K562 (cell line): ENCODE measurements around the gene CAPN10. TPM values are rescaled to one million over a fixed set of nuclear protein-coding genes. Genes with fewer than 3 reads are reported as not detected.

Experiments
- ATAC-seq: fragments of 200-7000 bp; cut with Tn5 transposase; 3 replicates; pipeline ENCODE4 v1.9.1; 2020; ENCODE audit warnings: moderate library complexity
- BruUV-seq: library from RNA; stranded (reverse); fragments of 400-500 nt; replicated peaks from 2 replicates; lab custom pipeline; 2021; lab: Mats Ljungman, UMichigan
- CTCF ChIA-PET: fragments of 300-600 bp; formaldehyde crosslinking; extraction: SDS; loops from one replicate; lab custom pipeline; 2021; ENCODE audit warnings: low intra/inter-chr PET ratio; lab: Yijun Ruan, JAX
- POLR2A ChIA-PET: fragments of 300-600, 350-650 bp; sonication (Branson Sonifier 250); formaldehyde crosslinking; extraction: SDS; loops from one replicate; lab custom pipeline; 2021; ENCODE audit warnings: antibody characterized with exemption, inconsistent platforms; lab: Yijun Ruan, JAX
- DNase-seq, 4 experiments: peaks; one replicate each; pipeline versions ENCODE4 v3.0.0 to v3.0.0-alpha.2; 2011 to 2018; ENCODE audit warnings: low spot score in 3 of 4, mixed read lengths in 3 of 4; ENCODE audit errors: extremely low read depth in 1 of 4
- FAIRE-seq: peaks from 2 replicates; lab custom pipeline; 2011; peaks lifted over from hg19 to GRCh38; lab: Jason Lieb, UNC
- H2AFZ ChIP-seq: 2 replicates; pipeline ENCODE4 v1.6.0; 2011; ENCODE audit warnings: low read depth, low read length, control low read depth, inconsistent platforms
- H3K27ac ChIP-seq: fragments of 200-600 bp; 3 replicates; pipeline ENCODE4 v1.8.0; 2011; ENCODE audit warnings: low read depth, mild to moderate bottlenecking, control low read depth, inconsistent platforms, low read length, moderate library complexity, mixed read lengths; ENCODE audit errors: extremely low read depth
- H3K27me3 ChIP-seq, 2 experiments: fragments of 300-600 bp in 1 of 2; 2 replicates in 1 of 2; 3 replicates in 1 of 2; pipeline versions ENCODE4 v1.6.0 to v1.8.0; 2011; ENCODE audit warnings: inconsistent platforms in 2 of 2, low read length in 2 of 2, mild to moderate bottlenecking in 1 of 2, mixed read lengths in 1 of 2, moderate library complexity in 1 of 2; ENCODE audit not compliant: control insufficient read depth in 2 of 2, insufficient read depth in 2 of 2
- H3K36me3 ChIP-seq: fragments of 300-600 bp; 3 replicates; pipeline ENCODE4 v1.8.0; 2011; ENCODE audit warnings: mild to moderate bottlenecking, low read length, inconsistent platforms; ENCODE audit not compliant: control insufficient read depth, insufficient read depth
- H3K4me1 ChIP-seq, 2 experiments: fragments of 200-600 bp in 1 of 2; replicated peaks in 1 of 2; 2 replicates in 1 of 2; 3 replicates in 1 of 2; pipeline versions ENCODE4 v1.5.1 to v1.8.0; 2011; ENCODE audit warnings: inconsistent platforms in 2 of 2, low read length in 2 of 2, mild to moderate bottlenecking in 1 of 2, mixed read lengths in 1 of 2, moderate library complexity in 1 of 2; ENCODE audit not compliant: control insufficient read depth in 2 of 2, insufficient read depth in 2 of 2
- H3K4me2 ChIP-seq: 2 replicates; pipeline ENCODE4 v1.6.1; 2011; ENCODE audit warnings: low read length, control low read depth, inconsistent platforms, mixed read lengths; ENCODE audit not compliant: insufficient read depth
- H3K4me3 ChIP-seq: fragments of 200-600 bp; sonication (generic), shearing (Covaris generic); 2 replicates; pipeline ENCODE4 v1.5.1; 2016; ENCODE audit warnings: control low read depth, inconsistent platforms
- H3K79me2 ChIP-seq: fragments of 200-600 bp; 3 replicates; pipeline ENCODE4 v1.8.0; 2011; ENCODE audit warnings: low read length, inconsistent platforms; ENCODE audit not compliant: control insufficient read depth, insufficient read depth
- H3K9ac ChIP-seq, 2 experiments: 2 replicates each; pipeline versions ENCODE4 v1.6.0 to v1.6.1; 2011; ENCODE audit warnings: low read depth in 2 of 2, low read length in 2 of 2, control low read depth in 1 of 2, inconsistent platforms in 1 of 2, mild to moderate bottlenecking in 1 of 2, mixed read lengths in 1 of 2; ENCODE audit not compliant: insufficient read depth in 1 of 2
- H3K9me1 ChIP-seq: one replicate; pipeline ENCODE4 v1.6.0; 2011; ENCODE audit warnings: inconsistent platforms, mild to moderate bottlenecking, low read length, moderate library complexity; ENCODE audit not compliant: control insufficient read depth, insufficient read depth
- H3K9me3 ChIP-seq: replicated peaks from 2 replicates; pipeline ENCODE4 v1.5.1; 2011; ENCODE audit warnings: low read depth, low read length, inconsistent platforms; ENCODE audit not compliant: control insufficient read depth, insufficient read depth
- H4K20me1 ChIP-seq: replicated peaks from 2 replicates; pipeline ENCODE4 v1.6.1; 2011; ENCODE audit warnings: low read length, inconsistent platforms, mixed read lengths; ENCODE audit not compliant: control insufficient read depth, insufficient read depth
- ATF2 ChIP-seq: sonication (generic); formaldehyde crosslinking; IDR thresholded peaks from 2 replicates; pipeline ENCODE4 v1.8.1; 2022; ENCODE audit warnings: missing genetic modification reagents
- EWSR1 ChIP-seq: fragments of 450-650 bp; IDR thresholded peaks from 2 replicates; pipeline ENCODE4 v1.6.1; 2018; ENCODE audit warnings: borderline replicate concordance, mild to moderate bottlenecking, low read depth, moderate library complexity; ENCODE audit not compliant: partially characterized antibody
- PHTF2 ChIP-seq: fragments of 250-450 bp; sonication (Bioruptor Pico); IDR thresholded peaks from 2 replicates; pipeline ENCODE4 v1.5.0; 2021; ENCODE audit warnings: mild to moderate bottlenecking
- PURB ChIP-seq: sonication (generic); formaldehyde crosslinking; IDR thresholded peaks from 2 replicates; pipeline ENCODE4 v1.9.0; 2021; ENCODE audit warnings: low read depth, mild to moderate bottlenecking, missing genetic modification reagents
- ZNF121 ChIP-seq: sonication (generic); formaldehyde crosslinking; conservative IDR thresholded peaks from 2 replicates; pipeline ENCODE4 v1.8.0; 2022; ENCODE audit warnings: missing genetic modification reagents
- WGBS: fragments of 100-300 bp; shearing (Covaris generic); methylation state at CpG from one replicate; pipeline ENCODE4 v1.1.6; 2016; ENCODE audit warnings: low coverage, mixed read lengths; ENCODE audit not compliant: insufficient coverage; ENCODE audit errors: missing lambda C conversion rate; 5-methylcytosine and 5-hydroxymethylcytosine counted together
- in situ Hi-C: fragments of 300-500 bp; cut with MboI; formaldehyde crosslinking; loops from 4 replicates; pipeline ENCODE4 v1.15.0; 2018; ENCODE audit warnings: inconsistent platforms, mixed read lengths
- intact Hi-C: fragments of 100-400 bp; cut with micrococcal nuclease; formaldehyde crosslinking; loops from 2 replicates; pipeline ENCODE4 v1.14.2; 2022
- polyA plus RNA-seq, 8 experiments: library from polyadenylated mRNA; depleted of rRNA in 4 of 8; stranded (reverse) in 5 of 8; unstranded in 3 of 8; fragments of >200 nt; fragmentation: Nextera tagmentation in 2 of 8; fragmentation: Illumina TruSeq in 1 of 8; extraction: Ambion mirVana in 2 of 8; extraction: Trizol in 1 of 8; gene quantifications; 2 replicates each; pipeline versions ENCODE4 v1.2.1 to v1.2.3, GENCODE V29; 2011 to 2014; ENCODE audit warnings: inconsistent platforms in 1 of 8, missing spikeins in 1 of 8
- total RNA-seq, 7 experiments: library from RNA; depleted of rRNA in 6 of 7; stranded (reverse); fragments of >200 nt in 6 of 7; fragmentation: Illumina TruSeq in 2 of 7; extraction: Trizol in 2 of 7; gene quantifications; 2 replicates each; pipeline versions ENCODE4 v1.2.1 to v1.2.3, GENCODE V29; 2011 to 2021; ENCODE audit warnings: low replicate concordance in 1 of 7
- TF ChIP-seq, protein P1 (sequence below): fragments of 450-650 bp; IDR thresholded peaks from one replicate; pipeline ENCODE4 v1.6.1; 2018; ENCODE audit warnings: mild to moderate bottlenecking, moderate library complexity; ENCODE audit not compliant: partially characterized antibody

The CAPN10 gene
- total and polyA plus RNA-seq, 9 of the 15 experiments (the other 6 are each of a cell fraction or from before 2014, with no cell fraction given), result 0.08 to 26.1 (median 8.4) TPM

DNA sequence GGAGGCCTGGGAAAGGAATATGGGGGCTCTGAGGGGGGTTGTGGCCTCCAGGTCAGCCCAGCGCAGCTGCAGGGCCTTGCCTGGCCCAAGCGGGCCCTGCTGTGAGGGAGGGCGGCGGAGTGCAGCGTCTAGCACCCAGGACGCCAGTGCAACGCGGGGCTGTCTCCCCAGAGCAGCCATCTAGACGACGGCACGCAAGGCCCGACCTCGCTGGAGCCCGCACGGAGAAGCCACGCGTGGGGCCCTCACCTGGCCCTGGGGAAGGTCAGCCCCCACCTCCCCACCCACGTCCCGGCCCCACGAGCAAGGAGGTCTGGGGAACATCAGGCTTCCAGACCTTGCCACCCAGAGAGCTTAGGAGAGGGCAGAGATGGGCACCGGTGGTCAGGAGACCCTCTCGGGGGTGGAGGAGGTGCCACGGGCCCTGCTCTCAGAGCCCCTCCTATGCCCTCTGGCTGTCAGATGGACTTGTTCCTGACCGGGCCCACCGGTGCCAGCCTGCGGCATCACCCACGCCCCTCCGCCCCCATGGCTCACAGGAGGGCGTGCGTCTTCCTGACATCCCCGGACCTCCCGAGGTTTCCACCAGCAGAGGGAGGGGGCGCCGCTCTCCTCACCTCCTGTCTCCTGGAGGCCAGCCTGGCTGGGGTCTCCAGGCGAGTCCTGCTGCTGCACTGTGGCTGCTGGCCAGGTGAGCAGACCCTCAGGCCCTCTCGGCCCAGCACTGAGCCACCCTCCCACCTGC lies 55.7 kb downstream of the CAPN10 start:
- CTCF ChIA-PET, result no interaction called here
- Histone ChIP-seq H3K27ac (no peak overlapping the region), H3K9me1 (no peaks in the 10 kb centered on the region), H3K4me3 (no peak overlapping the region), H3K79me2 (no peaks in the 10 kb centered on the region), H3K9ac (no peak overlapping the region), H3K27me3 (peaks cover 12 to 56% of the 10 kb centered on the region in 2 experiments; a peak in 4 of 5 replicates), H3K4me2 (no peak overlapping the region), H2AFZ (no peak overlapping the region), H3K4me1 (peaks cover 0 to 4% of the 10 kb centered on the region in 2 experiments; a peak in 1 of 5 replicates), H4K20me1 (no peaks in the 10 kb centered on the region), H3K36me3 (no peaks in the 10 kb centered on the region), H3K9me3 (no peaks in the 10 kb centered on the region)
- no TSS peak for BruUV-seq
- POLR2A ChIA-PET, result no interaction called here
- no peak for TF ChIP-seq PHTF2 (CRISPR knock-in tag)
- TF ChIP-seq ZNF121 (CRISPR knock-in tag), result no peak
- no peak for TF ChIP-seq ATF2 (CRISPR knock-in tag)
- no peak for TF ChIP-seq PURB
- no peak for TF ChIP-seq EWSR1
- TF ChIP-seq, protein P1, sequence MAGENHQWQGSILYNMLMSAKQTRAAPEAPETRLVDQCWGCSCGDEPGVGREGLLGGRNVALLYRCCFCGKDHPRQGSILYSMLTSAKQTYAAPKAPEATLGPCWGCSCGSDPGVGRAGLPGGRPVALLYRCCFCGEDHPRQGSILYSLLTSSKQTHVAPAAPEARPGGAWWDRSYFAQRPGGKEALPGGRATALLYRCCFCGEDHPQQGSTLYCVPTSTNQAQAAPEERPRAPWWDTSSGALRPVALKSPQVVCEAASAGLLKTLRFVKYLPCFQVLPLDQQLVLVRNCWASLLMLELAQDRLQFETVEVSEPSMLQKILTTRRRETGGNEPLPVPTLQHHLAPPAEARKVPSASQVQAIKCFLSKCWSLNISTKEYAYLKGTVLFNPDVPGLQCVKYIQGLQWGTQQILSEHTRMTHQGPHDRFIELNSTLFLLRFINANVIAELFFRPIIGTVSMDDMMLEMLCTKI, result no peak
- in situ Hi-C loops, result no loop called here
- DNase-seq (no peak), FAIRE-seq (no peak), ATAC-seq (no peak)
- intact Hi-C loops, result no loop called here
- WGBS, result 23% methylated on average over 4 of the region's 36 CpGs
